Neural progenitor cell (in vitro differentiated cells): ENCODE data around the gene ZNF148. TPM values are rescaled to one million over a fixed set of nuclear protein-coding genes. Genes with fewer than 3 reads are reported as not detected.

Experiments
- DNase-seq: peaks from one replicate; pipeline ENCODE4 v3.0.0-alpha.2; 2016; ENCODE audit warnings: low spot score
- H2AFZ ChIP-seq: fragments of 200-600 bp; sonication (generic); replicated peaks from 2 replicates; pipeline ENCODE4 v1.6.1; 2016; ENCODE audit warnings: antibody characterized with exemption
- H3F3A ChIP-seq: fragments of 200-600 bp; sonication (generic); 2 replicates; pipeline ENCODE4 v1.6.1; 2016; ENCODE audit warnings: antibody characterized with exemption, low read depth
- H3K27ac ChIP-seq: fragments of 200-600 bp; sonication (generic); 2 replicates; pipeline ENCODE4 v1.5.1; 2016; ENCODE audit warnings: mild to moderate bottlenecking
- H3K27me3 ChIP-seq: fragments of 200-600 bp; sonication (generic); 2 replicates; pipeline ENCODE4 v1.6.1; 2016; ENCODE audit warnings: mild to moderate bottlenecking, moderate library complexity
- H3K36me3 ChIP-seq: fragments of 200-600 bp; sonication (generic); 2 replicates; pipeline ENCODE4 v1.5.1; 2016
- H3K4me1 ChIP-seq: fragments of 200-600 bp; sonication (generic); 2 replicates; pipeline ENCODE4 v1.6.1; 2016; ENCODE audit warnings: mixed run types
- H3K4me2 ChIP-seq: fragments of 200-600 bp; sonication (generic); 2 replicates; pipeline ENCODE4 v1.6.1; 2016
- H3K4me3 ChIP-seq: fragments of 200-600 bp; sonication (generic); 2 replicates; pipeline ENCODE4 v1.5.1; 2016
- H3K79me2 ChIP-seq: fragments of 200-600 bp; sonication (generic); 2 replicates; pipeline ENCODE4 v1.6.1; 2016; ENCODE audit warnings: low read depth
- H3K9ac ChIP-seq: fragments of 200-600 bp; sonication (generic); 2 replicates; pipeline ENCODE4 v1.6.1; 2016
- H3K9me3 ChIP-seq: fragments of 200-600 bp; sonication (generic); 2 replicates; pipeline ENCODE4 v1.5.1; 2016; ENCODE audit warnings: low read depth
- H4K20me1 ChIP-seq: fragments of 200-600 bp; sonication (generic); 2 replicates; pipeline ENCODE4 v1.6.1; 2016; ENCODE audit warnings: low read depth
- H3K27ac Mint-ChIP-seq: 3 replicates; pipeline ENCODE4 v1.8.0; 2021; ENCODE audit warnings: mixed read lengths
- H3K27me3 Mint-ChIP-seq: 2 replicates; pipeline ENCODE4 v1.8.0; 2022; ENCODE audit warnings: low read depth, mild to moderate bottlenecking, inconsistent platforms, moderate library complexity, mixed read lengths; ENCODE audit not compliant: insufficient read depth
- H3K36me3 Mint-ChIP-seq: 3 replicates; pipeline ENCODE4 v1.8.0; 2021; ENCODE audit warnings: mixed read lengths
- H3K4me1 Mint-ChIP-seq: 3 replicates; pipeline ENCODE4 v1.8.0; 2021; ENCODE audit warnings: mixed read lengths
- H3K4me3 Mint-ChIP-seq: 3 replicates; pipeline ENCODE4 v1.8.0; 2021; ENCODE audit warnings: mild to moderate bottlenecking, moderate library complexity, mixed read lengths
- H3K9me3 Mint-ChIP-seq: 3 replicates; pipeline ENCODE4 v1.8.0; 2020; ENCODE audit warnings: mixed read lengths
- CTCF ChIP-seq: fragments of 200-600 bp; sonication (generic); IDR thresholded peaks from 2 replicates; pipeline ENCODE4 v1.5.1; 2017; ENCODE audit warnings: antibody characterized with exemption, mild to moderate bottlenecking
- EZH2 ChIP-seq: fragments of 200-600 bp; sonication (generic); IDR thresholded peaks from 2 replicates; pipeline ENCODE4 v1.6.1; 2017; ENCODE audit warnings: antibody characterized with exemption, mild to moderate bottlenecking, moderate library complexity
- EZH2phosphoT487 ChIP-seq: fragments of 200-600 bp; sonication (generic); IDR thresholded peaks from 2 replicates; pipeline ENCODE4 v1.6.1; 2017; ENCODE audit warnings: antibody characterized with exemption
- total RNA-seq: library from RNA; depleted of rRNA; stranded (reverse); fragments of >200 nt; gene quantifications from 2 replicates; pipeline ENCODE4 v1.2.3, GENCODE V29; 2015; ENCODE audit warnings: low replicate concordance

The ZNF148 gene
- total RNA-seq, 1 donor from 2014 or later: 37.1 TPM

GRCh38 chr3:125192190-125193035, 182.7 kb downstream of the ZNF148 start:
- Mint-ChIP-seq H3K4me3 (no peak overlapping the region), H3K27me3 (peaks cover 8% of the 10 kb centered on the region), H3K36me3 (no peaks in the 10 kb centered on the region), H3K9me3 (no peaks in the 10 kb centered on the region), H3K4me1 (peaks cover 6% of the 10 kb centered on the region), H3K27ac (no peak overlapping the region)
- Histone ChIP-seq H3K27me3 (no peaks in the 10 kb centered on the region), H3K4me2 (no peak overlapping the region), H3K4me3 (no peak overlapping the region), H3K9me3 (no peaks in the 10 kb centered on the region), H3K36me3 (no peaks in the 10 kb centered on the region), H3K9ac (no peak overlapping the region), H4K20me1 (no peaks in the 10 kb centered on the region), H2AFZ (peak overlapping the region; percentile 15), H3F3A (peaks cover 11% of the 10 kb centered on the region), H3K4me1 (peaks cover 10% of the 10 kb centered on the region), H3K79me2 (no peaks in the 10 kb centered on the region), H3K27ac (no peak overlapping the region)
- TF ChIP-seq CTCF (peak; percentile 32), EZH2 (no peak)
- peak; percentile 29 for DNase-seq

GRCh38 chr3:125191730-125192129, 183.4 kb downstream of the ZNF148 start:
- H3K9me3 ChIP-seq: no peaks in the 10 kb centered on the region
- no peak overlapping the region for H3K9ac ChIP-seq
- Mint-ChIP-seq H3K27me3 (peaks cover 8% of the 10 kb centered on the region), H3K4me1 (peaks cover 12% of the 10 kb centered on the region), H3K9me3 (no peaks in the 10 kb centered on the region), H3K36me3 (no peaks in the 10 kb centered on the region), H3K4me3 (no peak overlapping the region), H3K27ac (no peak overlapping the region)
- peaks cover 15% of the 10 kb centered on the region for H3F3A ChIP-seq
- no peak for TF ChIP-seq EZH2
- no peak for TF ChIP-seq EZH2phosphoT487
- TF ChIP-seq CTCF: no peak
- no peak overlapping the region for H3K27ac ChIP-seq
- H2AFZ ChIP-seq: peak overlapping the region; percentile 15
- no peak for DNase-seq
- H3K27me3 ChIP-seq: no peaks in the 10 kb centered on the region
- no peaks in the 10 kb centered on the region for H4K20me1 ChIP-seq
- no peak overlapping the region for H3K4me2 ChIP-seq
- no peaks in the 10 kb centered on the region for H3K79me2 ChIP-seq
- no peak overlapping the region for H3K4me3 ChIP-seq
- H3K4me1 ChIP-seq: peaks cover 17% of the 10 kb centered on the region
- H3K36me3 ChIP-seq: no peaks in the 10 kb centered on the region

GRCh38 chr3:125191256-125191655, 183.9 kb downstream of the ZNF148 start:
- Histone ChIP-seq H3K27me3 (no peaks in the 10 kb centered on the region), H3K4me1 (peaks cover 21% of the 10 kb centered on the region), H3F3A (peaks cover 20% of the 10 kb centered on the region), H3K9me3 (no peaks in the 10 kb centered on the region), H4K20me1 (no peaks in the 10 kb centered on the region), H2AFZ (no peak overlapping the region), H3K4me3 (no peak overlapping the region), H3K27ac (no peak overlapping the region), H3K9ac (no peak overlapping the region), H3K36me3 (no peaks in the 10 kb centered on the region), H3K79me2 (no peaks in the 10 kb centered on the region), H3K4me2 (no peak overlapping the region)
- Mint-ChIP-seq H3K27me3 (peaks cover 8% of the 10 kb centered on the region), H3K9me3 (no peaks in the 10 kb centered on the region), H3K4me3 (no peak overlapping the region), H3K36me3 (no peaks in the 10 kb centered on the region), H3K4me1 (peaks cover 17% of the 10 kb centered on the region), H3K27ac (no peak overlapping the region)
- DNase-seq: no peak
- TF ChIP-seq EZH2phosphoT487 (no peak), CTCF (no peak), EZH2 (no peak)
